ENCODE measurements around the gene ENOPH1.
"Not testable (repeated sequence)": the region's sequence is repeated elsewhere in the genome, so short reads cannot be mapped to it uniquely, and the experiment has no call there.

- not testable (repeated sequence) for TF ChIP-seq CTCF (IDR thresholded peaks at IDR 0.05); POLR2AphosphoS5 (IDR thresholded peaks at IDR 0.05; ENCODE audit: insufficient read depth in 1 of 2, low read depth in 1 of 2); POLR2A (IDR thresholded peaks at IDR 0.05)
Observed at GRCh38 chr4:82386312-82386711, 44.1 kb upstream of the ENOPH1 start.
